ENCODE results near the gene SLC32A1. TPM values are rescaled to one million over a fixed set of nuclear protein-coding genes. Genes with fewer than 3 reads are reported as not detected.

Gene SLC32A1
- total and polyA plus RNA-seq, 2 of the 4 experiments (the other 2 are of a cell fraction), result not detected

DNA sequence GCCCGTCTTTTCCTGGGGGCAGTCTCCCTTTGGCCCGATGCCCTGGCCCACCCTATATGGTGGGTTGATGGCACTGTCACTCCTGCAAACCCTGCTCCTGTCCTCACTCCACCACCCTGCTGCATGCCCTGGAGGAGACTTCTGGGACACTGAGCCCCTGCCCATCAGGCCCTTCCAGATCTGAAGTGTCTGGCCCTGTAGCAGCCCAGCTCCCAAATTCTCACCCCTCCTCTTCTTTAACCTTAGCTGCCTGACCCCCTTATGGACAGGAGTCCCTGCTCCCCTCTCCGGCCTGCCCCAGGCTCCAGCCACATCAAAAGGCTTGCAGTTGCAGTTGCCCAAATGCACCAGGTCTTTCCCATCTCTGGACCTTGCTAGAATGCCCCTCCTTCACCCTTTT lies 20.8 kb upstream of the SLC32A1 start:
- no peak overlapping the region for H3K4ac ChIP-seq (ENCODE audit: low read depth, low read length)
- in situ Hi-C loops (cut with MboI; ENCODE audit: low sequenced_read_pairs), result no loop called here

More for the DNA sequence above, 20.8 kb upstream of the SLC32A1 start:
- H2BK120ac ChIP-seq (ENCODE audit: low read depth, low read length), result no peak overlapping the region
- CTCF ChIA-PET, result no interaction called here
- no peaks in the 10 kb centered on the region for H3K36me3 ChIP-seq (ENCODE audit: control insufficient read depth, insufficient read depth, low read length)
- 0% methylated on average over 1 of the region's 3 CpGs; no CpG with 5 or more reads in 1 of the 2 experiments for WGBS, 2 experiments (ENCODE audit: extremely low coverage in 2 of 2, insufficient read length in 1 of 2)
- no peaks in the 10 kb centered on the region for H3K79me1 ChIP-seq (ENCODE audit: low read depth in 1 of 2, low read length in 2 of 2)
- H4K20me1 ChIP-seq (ENCODE audit: insufficient read depth, low read length), result no peaks in the 10 kb centered on the region
- no peak overlapping the region for H2BK5ac ChIP-seq (ENCODE audit: low read depth, low read length, poor library complexity, severe bottlenecking)
- no peak overlapping the region for H4K5ac ChIP-seq (ENCODE audit: low read depth, low read length)
- no peak overlapping the region for H2AK9ac ChIP-seq (replicated peaks; ENCODE audit: low read depth, low read length, poor library complexity)
- H3K27ac ChIP-seq (ENCODE audit: insufficient read depth, low read length), result no peak overlapping the region
- H4K8ac ChIP-seq (ENCODE audit: low read depth in 2 of 2, low read length in 2 of 2), result no peak overlapping the region
- H3K9ac ChIP-seq (ENCODE audit: low read depth, low read length), result no peak overlapping the region
- no peaks in the 10 kb centered on the region for H3K4me1 ChIP-seq (ENCODE audit: control insufficient read depth, insufficient read depth, low read length)
- H3K4me3 ChIP-seq (ENCODE audit: insufficient read depth, low read depth, low read length), result no peak overlapping the region
- DNase-seq, result no peak
- no peak overlapping the region for H3K4me2 ChIP-seq (ENCODE audit: low read depth, low read length)
- TF ChIP-seq SMC3 (IDR thresholded peaks at IDR 0.05; ENCODE audit: low read depth, low read length) (no peak), MAZ (IDR thresholded peaks at IDR 0.05; ENCODE audit: borderline replicate concordance, low read depth, low read length) (no peak), POLR2A (IDR thresholded peaks at IDR 0.05; ENCODE audit: low read depth, low read length) (no peak), NFE2L2 (IDR thresholded peaks at IDR 0.05; ENCODE audit: low read depth, low read length) (no peak), MAFK (IDR thresholded peaks at IDR 0.05; ENCODE audit: low read depth, low read length) (no peak), CHD1 (IDR thresholded peaks at IDR 0.05; ENCODE audit: low read depth, low read length) (no peak), RAD21 (IDR thresholded peaks at IDR 0.05; ENCODE audit: low read length) (no peak), CEBPB (IDR thresholded peaks at IDR 0.05; ENCODE audit: low read depth, low read length) (no peak), RCOR1 (IDR thresholded peaks at IDR 0.05; ENCODE audit: insufficient replicate concordance, low read length) (no peak), FOS (IDR thresholded peaks at IDR 0.05; ENCODE audit: low read depth, low read length) (no peak)
- TF ChIP-seq, protein P1, sequence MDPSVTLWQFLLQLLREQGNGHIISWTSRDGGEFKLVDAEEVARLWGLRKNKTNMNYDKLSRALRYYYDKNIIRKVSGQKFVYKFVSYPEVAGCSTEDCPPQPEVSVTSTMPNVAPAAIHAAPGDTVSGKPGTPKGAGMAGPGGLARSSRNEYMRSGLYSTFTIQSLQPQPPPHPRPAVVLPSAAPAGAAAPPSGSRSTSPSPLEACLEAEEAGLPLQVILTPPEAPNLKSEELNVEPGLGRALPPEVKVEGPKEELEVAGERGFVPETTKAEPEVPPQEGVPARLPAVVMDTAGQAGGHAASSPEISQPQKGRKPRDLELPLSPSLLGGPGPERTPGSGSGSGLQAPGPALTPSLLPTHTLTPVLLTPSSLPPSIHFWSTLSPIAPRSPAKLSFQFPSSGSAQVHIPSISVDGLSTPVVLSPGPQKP (IDR thresholded peaks at IDR 0.05; ENCODE audit: borderline replicate concordance, low read depth, low read length), result no peak
- H3K14ac ChIP-seq (replicated peaks; ENCODE audit: low read depth, low read length), result no peak overlapping the region
- no peak overlapping the region for H2AFZ ChIP-seq (replicated peaks; ENCODE audit: low read length, poor library complexity)
- no peaks in the 10 kb centered on the region; the same call in 1 of the 2 replicates for H3K9me1 ChIP-seq (ENCODE audit: insufficient read depth, low read length)
- no peak overlapping the region for H3K23ac ChIP-seq (ENCODE audit: low read depth, low read length)
- H3K56ac ChIP-seq (ENCODE audit: extremely low read depth, insufficient read depth, low read length), result no peak overlapping the region
- no peak overlapping the region for H3K18ac ChIP-seq (ENCODE audit: low read depth, low read length)
- no peak overlapping the region for H4K91ac ChIP-seq (ENCODE audit: insufficient read depth, low read depth, low read length)
- BruUV-seq (replicated peaks), result no TSS peak
- H2AK5ac ChIP-seq (ENCODE audit: low read depth, low read length), result no peak overlapping the region
- no peak overlapping the region for H2BK20ac ChIP-seq (ENCODE audit: low read depth, low read length)
- ATAC-seq (ENCODE audit: low read depth), result no peak
- H3K9me3 ChIP-seq (ENCODE audit: control insufficient read depth, insufficient read depth, low read length), result no peaks in the 10 kb centered on the region
- dilution Hi-C loops (cut with HindIII; ENCODE audit: low sequenced_read_pairs, unreplicated experiment) (no loop called here), intact Hi-C loops (cut with micrococcal nuclease) (no loop called here)
- no peak overlapping the region for H2BK15ac ChIP-seq (ENCODE audit: low read depth, low read length)
- H3K27me3 ChIP-seq (ENCODE audit: control insufficient read depth, insufficient read depth, low read length), result peaks cover 11% of the 10 kb centered on the region
- POLR2A ChIA-PET (ENCODE audit: unreplicated experiment), result no interaction called here

Measured in IMR-90 (cell line).